HG03558 (cell line): ENCODE results near the gene ACCS.

Experiments
- ATAC-seq: cut with Tn5 transposase; IDR thresholded peaks from one replicate; pipeline ENCODE4 v1.9.1; 2021; ENCODE audit warnings: moderate number of reproducible peaks; ENCODE audit not compliant: unreplicated experiment; ENCODE audit errors: extremely low read depth

ACCS gene

GRCh38 chr11:44126304-44126703 lies 60.2 kb downstream of the ACCS start:
- ATAC-seq = no peak

- ATAC-seq = no peak
Measured at GRCh38 chr11:44127130-44127529, 61.1 kb downstream of the ACCS start.

- no peak for ATAC-seq
Measured at GRCh38 chr11:44128729-44129128, 62.7 kb downstream of the ACCS start.

DNA sequence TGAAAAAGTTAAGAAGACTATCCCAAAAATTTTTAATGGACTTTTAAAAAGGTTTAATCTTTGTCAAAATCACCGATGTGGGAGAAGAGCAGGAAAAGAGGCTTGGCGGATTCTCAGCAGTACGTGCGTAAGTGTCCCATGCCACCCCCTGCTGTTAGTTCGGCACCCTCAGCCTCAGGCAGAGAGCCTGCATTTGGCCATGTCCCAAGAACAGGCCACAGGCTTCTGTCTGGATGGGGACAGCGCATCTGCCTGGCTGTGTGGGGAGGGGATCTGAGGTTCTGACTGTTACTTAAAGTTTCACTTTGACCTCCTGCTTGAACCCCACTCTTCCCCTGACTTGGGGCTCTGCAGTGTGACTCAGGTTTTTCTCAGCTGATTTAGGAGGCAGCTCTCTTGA lies 64.7 kb downstream of the ACCS start:
- ATAC-seq = no peak

GRCh38 chr11:44133335-44133946 lies 67.4 kb downstream of the ACCS start:
- ATAC-seq = no peak
